ENCODE results near the gene UBTF. TPM values are rescaled to one million over a fixed set of nuclear protein-coding genes. Genes with fewer than 3 reads are reported as not detected.

Gene UBTF
- total and polyA plus RNA-seq, 2 of the 8 experiments (the other 6 are each of a cell fraction or from before 2014, with no cell fraction given): 14.7 to 106 TPM

DNA sequence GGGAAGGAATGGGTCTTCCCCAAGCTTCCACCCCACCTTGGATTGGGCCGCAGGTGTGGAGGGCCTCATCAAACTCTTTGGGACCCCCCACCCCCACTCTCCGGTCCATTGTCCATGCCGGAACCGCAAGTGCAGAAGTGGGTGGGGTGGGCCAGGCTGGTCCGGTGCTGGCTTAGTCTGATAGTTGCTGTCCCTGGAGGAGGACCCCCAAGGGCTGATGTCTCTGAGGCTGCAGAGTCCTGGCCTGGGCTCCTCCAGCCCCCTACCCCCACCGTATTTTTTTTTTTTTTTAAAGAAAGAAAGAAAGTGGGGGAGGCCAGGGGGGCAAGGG is 12.7 kb downstream of the UBTF start (continued):
- TF ChIP-seq, protein P1, sequence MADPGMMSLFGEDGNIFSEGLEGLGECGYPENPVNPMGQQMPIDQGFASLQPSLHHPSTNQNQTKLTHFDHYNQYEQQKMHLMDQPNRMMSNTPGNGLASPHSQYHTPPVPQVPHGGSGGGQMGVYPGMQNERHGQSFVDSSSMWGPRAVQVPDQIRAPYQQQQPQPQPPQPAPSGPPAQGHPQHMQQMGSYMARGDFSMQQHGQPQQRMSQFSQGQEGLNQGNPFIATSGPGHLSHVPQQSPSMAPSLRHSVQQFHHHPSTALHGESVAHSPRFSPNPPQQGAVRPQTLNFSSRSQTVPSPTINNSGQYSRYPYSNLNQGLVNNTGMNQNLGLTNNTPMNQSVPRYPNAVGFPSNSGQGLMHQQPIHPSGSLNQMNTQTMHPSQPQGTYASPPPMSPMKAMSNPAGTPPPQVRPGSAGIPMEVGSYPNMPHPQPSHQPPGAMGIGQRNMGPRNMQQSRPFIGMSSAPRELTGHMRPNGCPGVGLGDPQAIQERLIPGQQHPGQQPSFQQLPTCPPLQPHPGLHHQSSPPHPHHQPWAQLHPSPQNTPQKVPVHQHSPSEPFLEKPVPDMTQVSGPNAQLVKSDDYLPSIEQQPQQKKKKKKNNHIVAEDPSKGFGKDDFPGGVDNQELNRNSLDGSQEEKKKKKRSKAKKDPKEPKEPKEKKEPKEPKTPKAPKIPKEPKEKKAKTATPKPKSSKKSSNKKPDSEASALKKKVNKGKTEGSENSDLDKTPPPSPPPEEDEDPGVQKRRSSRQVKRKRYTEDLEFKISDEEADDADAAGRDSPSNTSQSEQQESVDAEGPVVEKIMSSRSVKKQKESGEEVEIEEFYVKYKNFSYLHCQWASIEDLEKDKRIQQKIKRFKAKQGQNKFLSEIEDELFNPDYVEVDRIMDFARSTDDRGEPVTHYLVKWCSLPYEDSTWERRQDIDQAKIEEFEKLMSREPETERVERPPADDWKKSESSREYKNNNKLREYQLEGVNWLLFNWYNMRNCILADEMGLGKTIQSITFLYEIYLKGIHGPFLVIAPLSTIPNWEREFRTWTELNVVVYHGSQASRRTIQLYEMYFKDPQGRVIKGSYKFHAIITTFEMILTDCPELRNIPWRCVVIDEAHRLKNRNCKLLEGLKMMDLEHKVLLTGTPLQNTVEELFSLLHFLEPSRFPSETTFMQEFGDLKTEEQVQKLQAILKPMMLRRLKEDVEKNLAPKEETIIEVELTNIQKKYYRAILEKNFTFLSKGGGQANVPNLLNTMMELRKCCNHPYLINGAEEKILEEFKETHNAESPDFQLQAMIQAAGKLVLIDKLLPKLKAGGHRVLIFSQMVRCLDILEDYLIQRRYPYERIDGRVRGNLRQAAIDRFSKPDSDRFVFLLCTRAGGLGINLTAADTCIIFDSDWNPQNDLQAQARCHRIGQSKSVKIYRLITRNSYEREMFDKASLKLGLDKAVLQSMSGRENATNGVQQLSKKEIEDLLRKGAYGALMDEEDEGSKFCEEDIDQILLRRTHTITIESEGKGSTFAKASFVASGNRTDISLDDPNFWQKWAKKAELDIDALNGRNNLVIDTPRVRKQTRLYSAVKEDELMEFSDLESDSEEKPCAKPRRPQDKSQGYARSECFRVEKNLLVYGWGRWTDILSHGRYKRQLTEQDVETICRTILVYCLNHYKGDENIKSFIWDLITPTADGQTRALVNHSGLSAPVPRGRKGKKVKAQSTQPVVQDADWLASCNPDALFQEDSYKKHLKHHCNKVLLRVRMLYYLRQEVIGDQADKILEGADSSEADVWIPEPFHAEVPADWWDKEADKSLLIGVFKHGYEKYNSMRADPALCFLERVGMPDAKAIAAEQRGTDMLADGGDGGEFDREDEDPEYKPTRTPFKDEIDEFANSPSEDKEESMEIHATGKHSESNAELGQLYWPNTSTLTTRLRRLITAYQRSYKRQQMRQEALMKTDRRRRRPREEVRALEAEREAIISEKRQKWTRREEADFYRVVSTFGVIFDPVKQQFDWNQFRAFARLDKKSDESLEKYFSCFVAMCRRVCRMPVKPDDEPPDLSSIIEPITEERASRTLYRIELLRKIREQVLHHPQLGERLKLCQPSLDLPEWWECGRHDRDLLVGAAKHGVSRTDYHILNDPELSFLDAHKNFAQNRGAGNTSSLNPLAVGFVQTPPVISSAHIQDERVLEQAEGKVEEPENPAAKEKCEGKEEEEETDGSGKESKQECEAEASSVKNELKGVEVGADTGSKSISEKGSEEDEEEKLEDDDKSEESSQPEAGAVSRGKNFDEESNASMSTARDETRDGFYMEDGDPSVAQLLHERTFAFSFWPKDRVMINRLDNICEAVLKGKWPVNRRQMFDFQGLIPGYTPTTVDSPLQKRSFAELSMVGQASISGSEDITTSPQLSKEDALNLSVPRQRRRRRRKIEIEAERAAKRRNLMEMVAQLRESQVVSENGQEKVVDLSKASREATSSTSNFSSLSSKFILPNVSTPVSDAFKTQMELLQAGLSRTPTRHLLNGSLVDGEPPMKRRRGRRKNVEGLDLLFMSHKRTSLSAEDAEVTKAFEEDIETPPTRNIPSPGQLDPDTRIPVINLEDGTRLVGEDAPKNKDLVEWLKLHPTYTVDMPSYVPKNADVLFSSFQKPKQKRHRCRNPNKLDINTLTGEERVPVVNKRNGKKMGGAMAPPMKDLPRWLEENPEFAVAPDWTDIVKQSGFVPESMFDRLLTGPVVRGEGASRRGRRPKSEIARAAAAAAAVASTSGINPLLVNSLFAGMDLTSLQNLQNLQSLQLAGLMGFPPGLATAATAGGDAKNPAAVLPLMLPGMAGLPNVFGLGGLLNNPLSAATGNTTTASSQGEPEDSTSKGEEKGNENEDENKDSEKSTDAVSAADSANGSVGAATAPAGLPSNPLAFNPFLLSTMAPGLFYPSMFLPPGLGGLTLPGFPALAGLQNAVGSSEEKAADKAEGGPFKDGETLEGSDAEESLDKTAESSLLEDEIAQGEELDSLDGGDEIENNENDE (IDR thresholded peaks at IDR 0.05; ENCODE audit: insufficient replicate concordance, low read length): no peak
- TF ChIP-seq RXRA (IDR thresholded peaks at IDR 0.05; ENCODE audit: insufficient read depth, low read depth, low read length) (no peak), TEAD4 (IDR thresholded peaks at IDR 0.05; ENCODE audit: low read depth, low read length) (no peak), RAD21 (IDR thresholded peaks at IDR 0.05 in 1 of 2, conservative IDR thresholded peaks at IDR 0.05 in 1 of 2; ENCODE audit: low read depth in 2 of 2, low read length in 2 of 2) (no peak), TCF12 (IDR thresholded peaks at IDR 0.05; ENCODE audit: low read depth, low read length) (no peak), BACH1 (IDR thresholded peaks at IDR 0.05; ENCODE audit: low read length) (no peak), SP1 (IDR thresholded peaks at IDR 0.05; ENCODE audit: low read depth, low read length) (no peak)
- TF ChIP-seq, protein P2, sequence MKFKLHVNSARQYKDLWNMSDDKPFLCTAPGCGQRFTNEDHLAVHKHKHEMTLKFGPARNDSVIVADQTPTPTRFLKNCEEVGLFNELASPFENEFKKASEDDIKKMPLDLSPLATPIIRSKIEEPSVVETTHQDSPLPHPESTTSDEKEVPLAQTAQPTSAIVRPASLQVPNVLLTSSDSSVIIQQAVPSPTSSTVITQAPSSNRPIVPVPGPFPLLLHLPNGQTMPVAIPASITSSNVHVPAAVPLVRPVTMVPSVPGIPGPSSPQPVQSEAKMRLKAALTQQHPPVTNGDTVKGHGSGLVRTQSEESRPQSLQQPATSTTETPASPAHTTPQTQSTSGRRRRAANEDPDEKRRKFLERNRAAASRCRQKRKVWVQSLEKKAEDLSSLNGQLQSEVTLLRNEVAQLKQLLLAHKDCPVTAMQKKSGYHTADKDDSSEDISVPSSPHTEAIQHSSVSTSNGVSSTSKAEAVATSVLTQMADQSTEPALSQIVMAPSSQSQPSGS (IDR thresholded peaks at IDR 0.05; ENCODE audit: low read length): no peak
- TF ChIP-seq, protein P3, sequence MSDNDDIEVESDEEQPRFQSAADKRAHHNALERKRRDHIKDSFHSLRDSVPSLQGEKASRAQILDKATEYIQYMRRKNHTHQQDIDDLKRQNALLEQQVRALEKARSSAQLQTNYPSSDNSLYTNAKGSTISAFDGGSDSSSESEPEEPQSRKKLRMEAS (IDR thresholded peaks at IDR 0.05): no peak
